ENCODE results near the gene GORAB.
A peak's percentile ranks its signal among the peaks of the same experiment; 100 is the strongest.

Gene GORAB

DNA sequence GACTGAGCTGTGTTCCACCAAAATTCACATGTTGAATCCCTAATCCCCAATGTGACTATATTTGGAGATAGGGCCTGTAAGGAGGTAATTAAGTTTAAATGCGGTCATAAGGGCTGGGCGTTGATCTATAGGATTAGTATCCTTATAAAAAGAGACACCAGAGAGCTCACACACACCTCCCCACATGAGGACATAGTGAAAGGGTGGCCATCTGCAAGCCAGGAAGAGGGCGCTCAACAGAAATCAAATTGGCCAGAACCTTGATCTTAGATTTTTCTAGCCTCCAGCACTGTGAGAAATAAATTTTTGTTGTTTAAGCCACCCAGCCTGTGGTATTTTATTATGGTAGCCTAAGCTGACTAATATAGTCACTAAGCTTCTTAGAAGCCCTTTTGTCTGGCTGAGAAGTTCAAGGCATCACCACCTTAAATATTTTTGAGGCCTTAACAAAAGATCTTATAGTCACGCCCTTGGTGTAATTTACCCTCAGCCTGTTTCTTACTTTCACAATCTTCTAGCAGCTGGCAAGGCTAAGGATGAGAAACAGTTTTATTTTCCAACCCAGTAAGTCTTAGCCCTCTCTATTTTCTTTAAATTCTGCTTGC lies 28.8 kb downstream of the GORAB start:
- no peaks in the 10 kb centered on the region for H3K36me3 ChIP-seq (ENCODE audit: control insufficient read depth, insufficient read depth, low read length)
- H3K4me1 ChIP-seq (ENCODE audit: control insufficient read depth, insufficient read depth, low read length, poor library complexity, severe bottlenecking), result peaks cover 16% of the 10 kb centered on the region
- no peak overlapping the region for H3K27ac ChIP-seq (ENCODE audit: low read depth, low read length, severe bottlenecking)
- H3K9me3 ChIP-seq (ENCODE audit: control insufficient read depth, low read length), result peaks cover 4% of the 10 kb centered on the region
- 100% methylated on average over 2 of the region's 4 CpGs; no CpG with 5 or more reads in 1 of the 2 experiments for WGBS, 2 experiments (ENCODE audit: insufficient coverage in 2 of 2)
- no peak overlapping the region for H3K4me3 ChIP-seq (ENCODE audit: extremely low read depth, insufficient read depth, low read length, poor library complexity, severe bottlenecking)

DNA sequence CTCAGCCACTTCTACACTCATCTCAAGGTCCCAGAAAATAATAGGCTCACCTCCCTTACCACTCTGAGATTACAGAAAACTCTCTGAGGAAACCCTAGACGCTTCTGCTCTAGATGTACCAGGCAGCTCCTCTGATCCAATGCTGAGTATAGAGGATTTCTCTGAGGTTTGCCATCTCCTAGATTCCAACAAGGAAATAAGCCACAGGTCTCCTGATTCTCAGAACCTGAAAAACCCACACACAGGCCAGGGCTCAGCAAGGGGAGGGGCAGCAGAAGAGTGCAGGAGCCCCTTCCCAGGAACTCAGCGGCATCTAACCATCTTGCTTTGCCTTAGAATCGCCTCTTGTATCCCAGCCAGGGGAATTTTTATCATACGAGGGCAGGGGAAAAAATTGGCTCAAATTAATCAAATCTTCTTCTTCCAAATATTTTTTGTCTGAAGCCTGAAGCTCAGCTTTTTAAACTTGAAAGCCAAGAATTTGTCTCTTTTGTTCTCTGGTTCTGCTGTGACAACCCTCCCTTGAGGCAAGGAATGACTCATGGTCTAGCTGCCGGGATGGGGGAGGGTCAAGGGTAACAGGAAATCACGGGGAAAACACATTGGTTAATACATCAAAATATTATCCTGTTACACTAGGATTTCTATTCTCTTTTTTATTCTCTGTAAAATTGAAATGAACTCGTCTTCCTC lies 30.8 kb downstream of the GORAB start:
- H3K36me3 ChIP-seq (ENCODE audit: control insufficient read depth, insufficient read depth, low read length), result no peaks in the 10 kb centered on the region
- 40 to 47% methylated on average over 1 to 2 of the region's 7 CpGs for WGBS, 2 experiments (ENCODE audit: insufficient coverage in 2 of 2)
- H3K4me3 ChIP-seq (ENCODE audit: extremely low read depth, insufficient read depth, low read length, poor library complexity, severe bottlenecking), result no peak overlapping the region
- peaks cover 4% of the 10 kb centered on the region for H3K9me3 ChIP-seq (ENCODE audit: control insufficient read depth, low read length)
- peaks cover 16% of the 10 kb centered on the region for H3K4me1 ChIP-seq (ENCODE audit: control insufficient read depth, insufficient read depth, low read length, poor library complexity, severe bottlenecking)
- peak overlapping the region; percentile 89 for H3K27ac ChIP-seq (ENCODE audit: low read depth, low read length, severe bottlenecking)

DNA sequence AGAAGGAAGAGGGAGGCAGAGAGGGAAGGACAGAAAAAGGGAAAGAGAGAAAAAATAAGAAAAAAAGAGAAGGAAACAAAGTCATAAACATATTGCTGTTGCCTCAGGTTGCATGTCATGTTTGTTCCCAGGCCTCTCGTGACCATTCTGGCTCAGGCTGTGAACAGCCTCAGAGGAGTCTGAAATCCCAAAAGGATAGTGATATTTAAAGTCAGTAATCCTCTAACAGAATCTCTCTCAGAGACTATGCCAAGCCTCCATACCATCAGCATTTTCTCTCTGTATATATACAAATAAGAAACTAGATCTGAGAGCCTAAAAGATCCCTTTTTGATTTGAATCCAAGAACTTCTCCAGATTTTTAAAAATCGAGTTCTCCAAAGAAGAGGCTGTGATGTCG lies 35.2 kb downstream of the GORAB start:
- peaks cover 14% of the 10 kb centered on the region for H3K4me1 ChIP-seq (ENCODE audit: control insufficient read depth, insufficient read depth, low read length, poor library complexity, severe bottlenecking)
- no peak overlapping the region for H3K4me3 ChIP-seq (ENCODE audit: extremely low read depth, insufficient read depth, low read length, poor library complexity, severe bottlenecking)
- WGBS, 2 experiments (ENCODE audit: insufficient coverage in 2 of 2), result 93 to 95% methylated on average over 3 of the region's 3 CpGs
- H3K9me3 ChIP-seq (ENCODE audit: control insufficient read depth, low read length), result peaks cover under 1% of the 10 kb centered on the region
- H3K27ac ChIP-seq (ENCODE audit: low read depth, low read length, severe bottlenecking), result no peak overlapping the region
- no peaks in the 10 kb centered on the region for H3K36me3 ChIP-seq (ENCODE audit: control insufficient read depth, insufficient read depth, low read length)

DNA sequence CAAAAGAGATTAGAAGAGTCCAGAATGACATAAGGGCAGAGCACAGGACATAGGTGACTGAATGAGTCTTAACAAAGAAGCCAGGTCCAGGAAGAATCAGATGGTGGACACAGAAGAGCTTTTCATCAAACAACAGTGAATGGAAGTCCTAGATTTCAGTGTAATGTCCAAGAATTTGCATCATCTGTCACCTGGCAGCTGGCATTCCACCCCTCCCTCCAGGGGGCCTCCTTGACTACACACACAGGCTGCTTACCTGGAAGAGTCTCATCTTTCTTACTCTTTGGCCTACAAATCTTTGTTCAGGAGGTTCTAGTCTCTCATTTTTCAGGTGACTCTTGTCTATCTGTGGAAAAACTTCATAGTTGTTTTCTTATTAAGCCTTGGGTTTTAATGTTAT lies 36.2 kb downstream of the GORAB start:
- no peak overlapping the region for H3K27ac ChIP-seq (ENCODE audit: low read depth, low read length, severe bottlenecking)
- H3K4me3 ChIP-seq (ENCODE audit: extremely low read depth, insufficient read depth, low read length, poor library complexity, severe bottlenecking), result no peak overlapping the region
- H3K9me3 ChIP-seq (ENCODE audit: control insufficient read depth, low read length), result no peaks in the 10 kb centered on the region
- H3K36me3 ChIP-seq (ENCODE audit: control insufficient read depth, insufficient read depth, low read length), result no peaks in the 10 kb centered on the region
- peaks cover 5% of the 10 kb centered on the region for H3K4me1 ChIP-seq (ENCODE audit: control insufficient read depth, insufficient read depth, low read length, poor library complexity, severe bottlenecking)

DNA sequence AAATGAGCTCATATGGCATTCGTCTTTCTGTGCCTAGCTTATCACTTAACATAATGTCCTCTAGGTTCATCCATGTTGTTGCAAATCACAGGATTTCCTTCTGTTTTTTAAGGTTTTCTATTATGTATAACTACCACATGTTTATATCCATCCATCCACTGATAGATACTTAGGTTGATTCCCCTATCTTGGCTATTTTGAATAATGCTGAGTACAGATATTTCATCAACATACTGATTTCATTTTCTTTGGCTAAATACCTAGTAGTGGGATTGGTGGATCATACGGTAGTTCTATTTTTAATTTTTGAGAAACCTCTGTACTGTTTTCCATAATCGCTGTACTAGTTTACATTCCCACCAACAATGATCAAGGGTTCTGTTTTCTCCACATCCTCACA lies 45.0 kb downstream of the GORAB start:
- Histone ChIP-seq H3K9me3 (ENCODE audit: control insufficient read depth, low read length) (no peaks in the 10 kb centered on the region), H3K4me1 (ENCODE audit: control insufficient read depth, insufficient read depth, low read length, poor library complexity, severe bottlenecking) (no peaks in the 10 kb centered on the region), H3K4me3 (ENCODE audit: extremely low read depth, insufficient read depth, low read length, poor library complexity, severe bottlenecking) (no peak overlapping the region), H3K27ac (ENCODE audit: low read depth, low read length, severe bottlenecking) (no peak overlapping the region), H3K36me3 (ENCODE audit: control insufficient read depth, insufficient read depth, low read length) (no peaks in the 10 kb centered on the region)
- 60 to 86% methylated on average over 1 of the region's 3 CpGs for WGBS, 2 experiments (ENCODE audit: insufficient coverage in 2 of 2)

DNA sequence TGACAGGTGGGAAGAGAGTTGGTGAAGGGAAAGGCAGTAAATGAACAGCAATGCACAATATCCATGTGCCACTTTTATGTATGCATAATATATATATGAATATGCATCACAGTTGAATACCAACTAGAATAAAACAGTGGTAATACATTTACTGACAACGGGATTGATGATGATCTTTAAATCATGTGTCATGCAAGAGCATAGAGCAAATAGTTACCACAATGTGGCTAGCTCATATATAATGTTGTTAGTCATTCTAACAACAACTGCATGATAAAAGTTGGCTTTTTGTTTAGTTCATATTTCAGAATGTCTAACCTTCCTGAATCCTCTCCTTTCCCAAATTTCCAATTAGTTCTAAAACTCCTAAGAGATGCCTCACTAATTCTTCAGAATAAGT lies 46.4 kb downstream of the GORAB start:
- WGBS, 2 experiments (ENCODE audit: insufficient coverage in 2 of 2), result no CpG with 5 or more reads among the region's 1 CpG
- Histone ChIP-seq H3K9me3 (ENCODE audit: control insufficient read depth, low read length) (no peaks in the 10 kb centered on the region), H3K4me3 (ENCODE audit: extremely low read depth, insufficient read depth, low read length, poor library complexity, severe bottlenecking) (no peak overlapping the region), H3K27ac (ENCODE audit: low read depth, low read length, severe bottlenecking) (no peak overlapping the region), H3K4me1 (ENCODE audit: control insufficient read depth, insufficient read depth, low read length, poor library complexity, severe bottlenecking) (no peaks in the 10 kb centered on the region), H3K36me3 (ENCODE audit: control insufficient read depth, insufficient read depth, low read length) (no peaks in the 10 kb centered on the region)

DNA sequence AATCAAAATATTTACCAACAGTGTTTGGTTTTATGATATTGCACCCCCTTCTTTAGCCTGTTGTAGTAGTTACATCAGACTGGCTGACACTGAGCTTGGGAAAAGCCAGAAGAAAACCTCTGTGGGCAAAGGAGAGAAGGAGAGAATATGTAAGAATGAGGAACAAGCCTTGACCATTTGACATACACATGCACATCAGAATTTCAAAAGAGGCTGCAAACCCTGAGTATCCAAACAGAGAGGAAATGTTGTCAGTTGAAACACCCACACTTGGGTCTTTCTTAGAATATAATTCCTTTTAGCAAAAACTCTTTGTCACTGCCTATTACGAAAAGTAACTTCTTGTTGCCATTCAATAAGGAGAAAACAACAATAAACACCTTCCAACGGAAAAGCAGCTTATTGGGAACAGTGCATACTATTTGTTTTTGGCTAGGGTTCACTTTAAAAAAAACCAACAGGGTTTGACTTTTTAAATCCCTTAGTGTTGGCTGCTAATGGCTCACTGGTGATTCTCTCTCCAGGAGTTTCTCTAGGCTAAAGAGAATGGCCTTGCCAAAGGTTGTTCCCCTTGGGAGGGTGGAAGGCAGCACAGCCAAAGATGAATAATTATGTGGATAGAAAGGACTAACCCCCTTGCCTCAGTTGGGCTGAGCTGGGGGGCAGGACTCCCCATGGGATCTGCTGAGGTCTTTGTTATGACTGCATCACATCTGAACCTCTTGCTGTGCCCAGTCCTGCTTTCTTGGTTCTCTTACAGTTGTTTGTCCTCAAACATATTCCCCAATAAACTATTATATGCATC lies 48.9 kb downstream of the GORAB start:
- Histone ChIP-seq H3K27ac (ENCODE audit: low read depth, low read length, severe bottlenecking) (no peak overlapping the region), H3K4me1 (ENCODE audit: control insufficient read depth, insufficient read depth, low read length, poor library complexity, severe bottlenecking) (no peaks in the 10 kb centered on the region), H3K4me3 (ENCODE audit: extremely low read depth, insufficient read depth, low read length, poor library complexity, severe bottlenecking) (no peak overlapping the region), H3K36me3 (ENCODE audit: control insufficient read depth, insufficient read depth, low read length) (no peaks in the 10 kb centered on the region), H3K9me3 (ENCODE audit: control insufficient read depth, low read length) (no peaks in the 10 kb centered on the region)
- 100% methylated on average over 1 of the region's 2 CpGs; no CpG with 5 or more reads in 1 of the 2 experiments for WGBS, 2 experiments (ENCODE audit: insufficient coverage in 2 of 2)

DNA sequence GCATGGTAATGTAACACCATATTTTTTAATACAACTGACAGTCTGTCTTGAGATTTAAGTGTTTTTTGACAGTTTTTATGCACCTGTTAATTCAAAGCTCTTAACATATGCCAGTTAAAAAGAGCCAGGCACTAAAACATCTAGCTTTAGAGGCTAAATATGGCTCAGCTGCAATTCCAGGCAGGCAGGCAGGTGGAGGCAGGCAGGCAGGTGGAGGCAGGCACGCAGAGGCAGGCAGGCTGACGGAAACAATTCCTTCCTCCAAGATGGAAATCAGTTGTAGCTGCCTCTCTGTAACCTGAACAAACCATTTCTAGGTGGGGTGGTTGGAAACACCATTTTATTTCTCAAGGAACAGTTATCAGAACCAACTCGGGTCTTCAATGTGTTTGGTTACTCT lies 51.2 kb downstream of the GORAB start:
- no peaks in the 10 kb centered on the region for H3K4me1 ChIP-seq (ENCODE audit: control insufficient read depth, insufficient read depth, low read length, poor library complexity, severe bottlenecking)
- 80% methylated on average over 1 of the region's 3 CpGs; no CpG with 5 or more reads in 1 of the 2 experiments for WGBS, 2 experiments (ENCODE audit: insufficient coverage in 2 of 2)
- no peaks in the 10 kb centered on the region for H3K36me3 ChIP-seq (ENCODE audit: control insufficient read depth, insufficient read depth, low read length)
- no peak overlapping the region for H3K4me3 ChIP-seq (ENCODE audit: extremely low read depth, insufficient read depth, low read length, poor library complexity, severe bottlenecking)
- H3K9me3 ChIP-seq (ENCODE audit: control insufficient read depth, low read length), result no peaks in the 10 kb centered on the region
- H3K27ac ChIP-seq (ENCODE audit: low read depth, low read length, severe bottlenecking), result no peak overlapping the region

DNA sequence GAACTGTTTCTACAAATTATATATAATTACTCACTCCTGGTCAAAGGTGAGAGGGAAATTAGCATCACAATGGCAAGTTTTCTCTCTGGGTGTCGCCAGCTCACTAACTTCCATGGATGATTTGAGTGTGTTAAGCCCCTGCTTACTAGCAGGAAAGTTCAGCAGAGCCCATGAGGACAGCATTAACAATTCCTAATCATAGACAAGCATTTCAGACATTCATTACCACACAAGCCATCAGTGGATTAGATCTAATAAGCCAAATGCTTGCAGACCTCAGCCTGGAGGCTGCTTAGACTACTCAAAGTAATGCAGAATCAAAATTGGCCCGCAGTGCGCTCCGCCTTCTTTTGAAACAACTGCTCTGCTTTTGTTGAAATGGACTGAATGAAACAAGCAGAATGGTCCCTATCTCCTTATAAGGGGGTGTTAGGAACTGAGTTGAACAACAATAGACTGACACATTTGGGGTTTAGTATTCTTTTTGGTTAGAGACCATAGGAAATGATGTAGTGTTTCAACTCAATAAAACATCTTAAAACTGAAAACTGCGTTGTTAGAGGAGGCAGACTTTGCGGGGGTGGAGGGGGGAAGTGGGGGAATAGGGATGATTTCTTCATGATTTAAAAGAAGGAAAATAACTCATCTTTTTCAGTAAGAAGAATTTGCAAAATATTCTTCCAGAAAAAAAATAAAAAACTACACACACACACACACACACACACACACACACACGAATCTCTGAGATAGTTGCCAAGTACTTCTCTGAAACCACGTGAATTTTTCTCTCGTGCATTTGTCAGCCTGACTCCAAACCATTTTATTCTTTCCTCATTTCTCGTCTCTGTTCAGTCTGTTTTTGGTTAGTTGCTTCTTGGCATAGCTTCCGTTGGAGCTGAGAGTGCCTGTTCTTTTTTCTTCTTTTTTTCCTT lies 54.6 kb downstream of the GORAB start:
- Histone ChIP-seq H3K27ac (ENCODE audit: low read depth, low read length, severe bottlenecking) (no peak overlapping the region), H3K4me3 (ENCODE audit: extremely low read depth, insufficient read depth, low read length, poor library complexity, severe bottlenecking) (no peak overlapping the region), H3K4me1 (ENCODE audit: control insufficient read depth, insufficient read depth, low read length, poor library complexity, severe bottlenecking) (no peaks in the 10 kb centered on the region), H3K36me3 (ENCODE audit: control insufficient read depth, insufficient read depth, low read length) (no peaks in the 10 kb centered on the region), H3K9me3 (ENCODE audit: control insufficient read depth, low read length) (no peaks in the 10 kb centered on the region)
- 44 to 46% methylated on average over 9 of the region's 11 CpGs for WGBS, 2 experiments (ENCODE audit: insufficient coverage in 2 of 2)

DNA sequence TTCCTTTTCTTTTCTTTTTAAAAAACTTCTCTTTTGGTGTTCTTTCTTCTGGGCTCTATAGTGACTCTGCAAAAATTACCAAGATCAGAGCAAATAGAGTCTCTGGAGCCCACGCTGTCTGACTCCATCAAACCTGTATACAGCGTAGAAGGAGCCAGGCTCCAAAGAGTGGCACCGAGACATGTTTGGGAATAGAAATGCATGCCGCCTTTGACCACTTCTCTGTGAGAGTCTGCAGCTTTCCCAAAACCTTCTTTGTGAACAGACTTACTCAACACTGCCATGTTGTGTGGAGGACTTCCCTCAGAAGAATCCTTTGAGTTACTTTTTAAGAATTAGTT lies 55.3 kb downstream of the GORAB start:
- no peak overlapping the region for H3K27ac ChIP-seq (ENCODE audit: low read depth, low read length, severe bottlenecking)

More for the DNA sequence above, 55.3 kb downstream of the GORAB start:
- Histone ChIP-seq H3K9me3 (ENCODE audit: control insufficient read depth, low read length) (no peaks in the 10 kb centered on the region), H3K4me1 (ENCODE audit: control insufficient read depth, insufficient read depth, low read length, poor library complexity, severe bottlenecking) (no peaks in the 10 kb centered on the region), H3K4me3 (ENCODE audit: extremely low read depth, insufficient read depth, low read length, poor library complexity, severe bottlenecking) (no peak overlapping the region), H3K36me3 (ENCODE audit: control insufficient read depth, insufficient read depth, low read length) (no peaks in the 10 kb centered on the region)
- 86 to 100% methylated on average over 3 to 4 of the region's 4 CpGs for WGBS, 2 experiments (ENCODE audit: insufficient coverage in 2 of 2)

All from mesodermal cell (in vitro differentiated cells).